Measurements from ENCODE around the gene FBXO21. TPM values are rescaled to one million over a fixed set of nuclear protein-coding genes. Genes with fewer than 3 reads are reported as not detected.

FBXO21 gene
- total RNA-seq, 1 donor from 2014 or later: 69.3 TPM

- Histone ChIP-seq H3K4me1 (peaks cover 17% of the 10 kb centered on the region), H3K36me3 (peaks cover 11% of the 10 kb centered on the region), H3K27ac (no peak overlapping the region), H3K9me3 (ENCODE audit: low read depth) (peaks cover 10% of the 10 kb centered on the region), H3F3A (ENCODE audit: low read depth) (peaks cover 14% of the 10 kb centered on the region), H4K20me1 (ENCODE audit: low read depth) (no peaks in the 10 kb centered on the region), H2AFZ (replicated peaks) (no peak overlapping the region), H3K27me3 (peaks cover 8% of the 10 kb centered on the region), H3K4me2 (no peak overlapping the region), H3K79me2 (ENCODE audit: low read depth) (peaks cover 17% of the 10 kb centered on the region), H3K9ac (no peak overlapping the region), H3K4me3 (no peak overlapping the region)
- TF ChIP-seq EZH2phosphoT487 (IDR thresholded peaks at IDR 0.05) (no peak), CTCF (IDR thresholded peaks at IDR 0.05) (no peak), EZH2 (IDR thresholded peaks at IDR 0.05) (no peak)
- Mint-ChIP-seq H3K4me3 (no peak overlapping the region), H3K4me1 (peaks cover 20% of the 10 kb centered on the region), H3K9me3 (peaks cover 8% of the 10 kb centered on the region), H3K36me3 (no peaks in the 10 kb centered on the region), H3K27me3 (ENCODE audit: insufficient read depth, low read depth) (peaks cover 24% of the 10 kb centered on the region), H3K27ac (no peak overlapping the region)
- no peak for DNase-seq (ENCODE audit: low spot score)
These were observed 97.8 kb downstream of the FBXO21 start for GRCh38 chr12:117092511-117092780.

Other genes starting within 250 kb of the FBXO21 start
- 12.4 and 18.0 TPM in 2 replicates for gene TESC, start 91.1 kb downstream of the FBXO21 start, total RNA-seq (ENCODE audit: low replicate concordance)
- 0.11 and 0.19 TPM in 2 replicates for gene NOS1, start 171.2 kb upstream of the FBXO21 start, total RNA-seq (ENCODE audit: low replicate concordance)

All from neural progenitor cell (in vitro differentiated cells).